HCT116 (cell line): ENCODE data around the gene NUDT9. TPM values are rescaled to one million over a fixed set of nuclear protein-coding genes. Genes with fewer than 3 reads are reported as not detected.

ENCODE experiments used
- ATAC-seq: fragments of 200-7000 bp; cut with Tn5 transposase; 2 replicates; pipeline ENCODE4 v1.9.1; 2020; ENCODE audit warnings: mild to moderate bottlenecking, moderate library complexity
- BruUV-seq: library from RNA; stranded (reverse); fragments of 400-500 nt; replicated peaks from 2 replicates; lab custom pipeline; 2021; lab: Mats Ljungman, UMichigan
- CTCF ChIA-PET: fragments of 300-600 bp; sonication (Branson Sonifier 250); formaldehyde crosslinking; loops from one replicate; lab custom pipeline; 2021; ENCODE audit warnings: antibody characterized with exemption; lab: Charles Lee
- POLR2A ChIA-PET: fragments of 300-600, 350-600 bp; sonication (Branson Sonifier 250); formaldehyde crosslinking; loops from one replicate; lab custom pipeline; 2021; ENCODE audit warnings: antibody characterized with exemption; lab: Charles Lee
- RAD21 ChIA-PET, 2 experiments: fragments of 300-600 bp; sonication (Branson Sonifier 250); formaldehyde crosslinking; loops; one replicate each; lab custom pipeline; 2023; ENCODE audit warnings: low total read pairs in 2 of 2; ENCODE audit not compliant: uncharacterized antibody in 2 of 2, unreplicated experiment in 2 of 2, low non-redundant PET in 1 of 2; lab: Charles Lee
- DNase-seq: peaks from one replicate; pipeline ENCODE4 v3.0.0-alpha.2; 2010; ENCODE audit warnings: low read depth, low spot score
- H2AFZ ChIP-seq: fragments of 200-600 bp; shearing (Covaris generic), sonication (generic); 2 replicates; pipeline ENCODE4 v1.6.1; 2017; ENCODE audit warnings: low read depth, mixed run types, mixed read lengths, antibody characterized with exemption, low read length; ENCODE audit not compliant: poor library complexity, severe bottlenecking
- H3K27ac ChIP-seq: 2 replicates; pipeline ENCODE4 v1.5.1; 2012; ENCODE audit warnings: low read depth, low read length
- H3K27me3 ChIP-seq: fragments of 200-600 bp; sonication (generic); 2 replicates; pipeline ENCODE4 v1.6.1; 2016; ENCODE audit warnings: mixed run types, low read length, mixed read lengths; ENCODE audit not compliant: insufficient read depth
- H3K36me3 ChIP-seq, 2 experiments: fragments of 200-500 bp in 1 of 2; fragments of 200-600 bp in 1 of 2; sonication (Bioruptor generic) in 1 of 2; sonication (generic) in 1 of 2; 2 replicates each; pipeline versions ENCODE4 v1.5.1 to v1.6.1; 2014 to 2016; ENCODE audit warnings: low read length in 2 of 2, inconsistent platforms in 1 of 2, mixed read lengths in 1 of 2, mixed run types in 1 of 2; ENCODE audit not compliant: insufficient read depth in 2 of 2, control insufficient read depth in 1 of 2
- H3K4me1 ChIP-seq, 2 experiments: fragments of 200-600 bp in 1 of 2; sonication (generic) in 1 of 2; 2 replicates each; pipeline versions ENCODE4 v1.5.1 to v1.6.1; 2012 to 2017; ENCODE audit warnings: low read length in 2 of 2, inconsistent platforms in 1 of 2, mild to moderate bottlenecking in 1 of 2, mixed read lengths in 1 of 2, mixed run types in 1 of 2, moderate library complexity in 1 of 2; ENCODE audit not compliant: insufficient read depth in 2 of 2, control insufficient read depth in 1 of 2
- H3K4me2 ChIP-seq: fragments of 200-600 bp; sonication (generic); 2 replicates; pipeline ENCODE4 v1.6.1; 2017; ENCODE audit warnings: mixed run types, low read length, mixed read lengths
- H3K4me3 ChIP-seq, 2 experiments: fragments of 200-600 bp in 1 of 2; sonication (generic) in 1 of 2; replicated peaks in 1 of 2; 2 replicates each; pipeline ENCODE4 v1.5.1; 2011 to 2016; ENCODE audit warnings: low read length in 2 of 2, control low read depth in 1 of 2, low read depth in 1 of 2, mild to moderate bottlenecking in 1 of 2, mixed read lengths in 1 of 2, mixed run types in 1 of 2
- H3K79me2 ChIP-seq: fragments of 200-600 bp; sonication (generic); 2 replicates; pipeline ENCODE4 v1.6.1; 2017; ENCODE audit warnings: mild to moderate bottlenecking, mixed run types, low read length, moderate library complexity, mixed read lengths; ENCODE audit not compliant: insufficient read depth
- H3K9ac ChIP-seq: fragments of 200-600 bp; sonication (generic); 2 replicates; pipeline ENCODE4 v1.6.1; 2016; ENCODE audit warnings: low read length, mixed read lengths
- H3K9me2 ChIP-seq: fragments of 200-600 bp; sonication (generic), shearing (Covaris generic); 2 replicates; pipeline ENCODE4 v1.6.1; 2017; ENCODE audit warnings: mixed run types, mild to moderate bottlenecking, moderate library complexity; ENCODE audit not compliant: insufficient read depth
- H3K9me3 ChIP-seq, 2 experiments: fragments of 200-500 bp in 1 of 2; fragments of 200-600 bp in 1 of 2; sonication (Bioruptor generic) in 1 of 2; sonication (generic) in 1 of 2; 2 replicates each; pipeline ENCODE4 v1.6.1; 2014 to 2017; ENCODE audit warnings: low read length in 2 of 2, mixed read lengths in 2 of 2, inconsistent platforms in 1 of 2, low read depth in 1 of 2, mild to moderate bottlenecking in 1 of 2, mixed run types in 1 of 2, moderate library complexity in 1 of 2; ENCODE audit not compliant: control insufficient read depth in 1 of 2, insufficient read depth in 1 of 2
- H4K20me1 ChIP-seq: fragments of 200-600 bp; sonication (generic), shearing (Covaris generic); 2 replicates; pipeline ENCODE4 v1.6.1; 2017; ENCODE audit warnings: mixed run types, mild to moderate bottlenecking, moderate library complexity; ENCODE audit not compliant: insufficient read depth
- ATF3 ChIP-seq: IDR thresholded peaks from 2 replicates; pipeline ENCODE4 v1.6.1; 2012
- CTCF ChIP-seq, 3 experiments: fragments of 200-600 bp in 1 of 3; sonication (generic) in 1 of 3; IDR thresholded peaks in 2 of 3; conservative IDR thresholded peaks in 1 of 3; 2 replicates each; pipeline ENCODE4 v1.5.1; 2012 to 2017; ENCODE audit warnings: low read depth in 2 of 3, low read length in 2 of 3, antibody characterized with exemption in 1 of 3, borderline replicate concordance in 1 of 3, control low read depth in 1 of 3, mild to moderate bottlenecking in 1 of 3, mixed read lengths in 1 of 3, mixed run types in 1 of 3, moderate library complexity in 1 of 3; ENCODE audit not compliant: insufficient read depth in 1 of 3
- EGR1 ChIP-seq: IDR thresholded peaks from 2 replicates; pipeline ENCODE4 v1.6.1; 2012; ENCODE audit warnings: low read depth
- ELF1 ChIP-seq: IDR thresholded peaks from 2 replicates; pipeline ENCODE4 v1.6.1; 2012; ENCODE audit warnings: low read depth, borderline replicate concordance
- JUND ChIP-seq: IDR thresholded peaks from 2 replicates; pipeline ENCODE4 v1.6.1; 2012
- MAX ChIP-seq: IDR thresholded peaks from 2 replicates; pipeline ENCODE4 v1.6.1; 2012
- POLR2A ChIP-seq: IDR thresholded peaks from 2 replicates; pipeline ENCODE4 v1.7.0; 2011; ENCODE audit warnings: borderline replicate concordance; ENCODE audit not compliant: insufficient read depth, insufficient read length; ENCODE audit errors: extremely low read depth
- POLR2AphosphoS5 ChIP-seq: IDR thresholded peaks from 2 replicates; pipeline ENCODE4 v1.6.1; 2011; ENCODE audit warnings: mild to moderate bottlenecking, low read depth, low read length, moderate library complexity
- RAD21 ChIP-seq: IDR thresholded peaks from 2 replicates; pipeline ENCODE4 v1.6.1; 2012; ENCODE audit warnings: low read depth, mild to moderate bottlenecking
- REST ChIP-seq: IDR thresholded peaks from 2 replicates; pipeline ENCODE4 v1.6.1; 2012; ENCODE audit warnings: low read depth
- SP1 ChIP-seq: IDR thresholded peaks from 2 replicates; pipeline ENCODE4 v1.6.1; 2012; ENCODE audit warnings: low read depth
- TCF7L2 ChIP-seq: IDR thresholded peaks from 2 replicates; pipeline ENCODE4 v1.7.0; 2011; ENCODE audit warnings: borderline replicate concordance, inconsistent platforms; ENCODE audit not compliant: insufficient read depth, insufficient read length; ENCODE audit errors: extremely low read depth
- ZBTB33 ChIP-seq: IDR thresholded peaks from 2 replicates; pipeline ENCODE4 v1.6.1; 2011; ENCODE audit warnings: mild to moderate bottlenecking, low read length, moderate library complexity; ENCODE audit not compliant: insufficient replicate concordance; ENCODE audit errors: extremely low read depth
- ZFX ChIP-seq: fragments of 450-650 bp; IDR thresholded peaks from 2 replicates; pipeline ENCODE4 v1.6.1; 2017
- ZNF274 ChIP-seq: fragments of 200-500 bp; sonication (Bioruptor generic); IDR thresholded peaks from 2 replicates; pipeline ENCODE4 v1.6.1; 2014; ENCODE audit warnings: mild to moderate bottlenecking, low read depth, low read length, inconsistent platforms
- intact Hi-C: fragments of 100-400 bp; cut with micrococcal nuclease; formaldehyde crosslinking; loops from 2 replicates; pipeline ENCODE4 v1.10.0; 2022
- total RNA-seq: library from RNA; stranded (reverse); gene quantifications from one replicate; pipeline ENCODE4 v1.2.1, GENCODE V29; 2021; ENCODE audit not compliant: unreplicated experiment

Gene NUDT9
- total RNA-seq, 1 experiment from 2014 or later, result 13.5 TPM

GRCh38 chr4:87387237-87387636 lies 35.1 kb upstream of the NUDT9 start (continued):
- TF ChIP-seq ZBTB33 (no peak), JUND (no peak)

- Histone ChIP-seq H3K4me3 (no peak overlapping the region), H2AFZ (no peak overlapping the region), H4K20me1 (no peaks in the 10 kb centered on the region), H3K79me2 (peaks cover 65% of the 10 kb centered on the region), H3K27ac (no peak overlapping the region), H3K4me1 (peaks cover 0 to 11% of the 10 kb centered on the region in 2 experiments; a peak in 1 of 4 replicates), H3K36me3 (no peaks in the 10 kb centered on the region), H3K9ac (no peak overlapping the region), H3K9me2 (no peaks in the 10 kb centered on the region), H3K4me2 (0 out of 2 replicates have a peak overlapping the region, but pooled peaks have one; percentile 4), H3K27me3 (no peaks in the 10 kb centered on the region), H3K9me3 (no peaks in the 10 kb centered on the region)
- no TSS peak for BruUV-seq
- DNase-seq (no peak), ATAC-seq (no peak)
- POLR2A ChIA-PET, result no interaction called here
- CTCF ChIA-PET, result no interaction called here
- RAD21 ChIA-PET, result no interaction called here
- intact Hi-C loops, result no loop called here
- TF ChIP-seq POLR2A (no peak), POLR2AphosphoS5 (no peak), JUND (no peak), SP1 (no peak), ZFX (no peak), CTCF (IDR thresholded peaks at IDR 0.05 in 2 of 3, conservative IDR thresholded peaks at IDR 0.05 in 1 of 3; ENCODE audit: borderline replicate concordance in 1 of 3, insufficient read depth in 1 of 3, low read depth in 2 of 3, low read length in 2 of 3) (no peak), REST (no peak), ATF3 (no peak), EGR1 (no peak), ZBTB33 (no peak), TCF7L2 (no peak), MAX (no peak), ELF1 (no peak), ZNF274 (no peak), RAD21 (no peak)
Observed at GRCh38 chr4:87388901-87389300, 33.5 kb upstream of the NUDT9 start.
